GM19240 (cell line): Measurements from ENCODE around the gene DRC7.
"Not testable (repeated sequence)": the region's sequence is repeated elsewhere in the genome, so short reads cannot be mapped to it uniquely, and the experiment has no call there.

ENCODE experiments used
- DNase-seq: peaks from one replicate; pipeline ENCODE4 v3.0.0; 2011; ENCODE audit warnings: low spot score; ENCODE audit not compliant: insufficient read length

The DRC7 gene

GRCh38 chr16:57658878-57659674 lies 35.5 kb upstream of the DRC7 start:
- DNase-seq, result no peak

- DNase-seq, result no peak
Measured at GRCh38 chr16:57660715-57661463, 33.7 kb upstream of the DRC7 start.

DNA sequence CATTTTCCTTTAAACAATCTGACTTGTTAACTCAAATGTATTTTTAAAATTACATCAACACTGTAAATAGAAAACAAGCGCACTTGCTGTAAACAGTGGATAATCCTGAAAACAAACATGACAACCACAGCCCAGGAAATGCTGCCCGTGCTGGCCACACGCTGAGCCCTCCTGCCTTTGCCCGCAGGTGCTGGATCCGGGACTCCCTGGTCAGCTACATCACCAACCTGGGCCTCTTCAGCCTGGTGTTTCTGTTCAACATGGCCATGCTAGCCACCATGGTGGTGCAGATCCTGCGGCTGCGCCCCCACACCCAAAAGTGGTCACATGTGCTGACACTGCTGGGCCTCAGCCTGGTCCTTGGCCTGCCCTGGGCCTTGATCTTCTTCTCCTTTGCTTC lies 33.1 kb upstream of the DRC7 start:
- no peak for DNase-seq

- no peak for DNase-seq
Measured at GRCh38 chr16:57661936-57662906, 32.4 kb upstream of the DRC7 start.

DNA sequence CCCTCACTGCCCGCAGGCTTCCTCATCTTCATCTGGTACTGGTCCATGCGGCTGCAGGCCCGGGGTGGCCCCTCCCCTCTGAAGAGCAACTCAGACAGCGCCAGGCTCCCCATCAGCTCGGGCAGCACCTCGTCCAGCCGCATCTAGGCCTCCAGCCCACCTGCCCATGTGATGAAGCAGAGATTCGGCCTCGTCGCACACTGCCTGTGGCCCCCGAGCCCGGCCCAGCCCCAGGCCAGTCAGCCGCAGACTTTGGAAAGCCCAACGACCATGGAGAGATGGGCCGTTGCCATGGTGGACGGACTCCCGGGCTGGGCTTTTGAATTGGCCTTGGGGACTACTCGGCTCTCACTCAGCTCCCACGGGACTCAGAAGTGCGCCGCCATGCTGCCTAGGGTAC lies 31.2 kb upstream of the DRC7 start:
- no peak for DNase-seq

- DNase-seq, result no peak
Measured at GRCh38 chr16:57663917-57664661, 30.5 kb upstream of the DRC7 start.

GRCh38 chr16:57664662-57665025 lies 30.0 kb upstream of the DRC7 start:
- DNase-seq, result no peak

- no peak for DNase-seq
Measured at GRCh38 chr16:57665541-57665940, 29.1 kb upstream of the DRC7 start.

GRCh38 chr16:57666353-57667047 lies 28.1 kb upstream of the DRC7 start:
- DNase-seq, result no peak

DNA sequence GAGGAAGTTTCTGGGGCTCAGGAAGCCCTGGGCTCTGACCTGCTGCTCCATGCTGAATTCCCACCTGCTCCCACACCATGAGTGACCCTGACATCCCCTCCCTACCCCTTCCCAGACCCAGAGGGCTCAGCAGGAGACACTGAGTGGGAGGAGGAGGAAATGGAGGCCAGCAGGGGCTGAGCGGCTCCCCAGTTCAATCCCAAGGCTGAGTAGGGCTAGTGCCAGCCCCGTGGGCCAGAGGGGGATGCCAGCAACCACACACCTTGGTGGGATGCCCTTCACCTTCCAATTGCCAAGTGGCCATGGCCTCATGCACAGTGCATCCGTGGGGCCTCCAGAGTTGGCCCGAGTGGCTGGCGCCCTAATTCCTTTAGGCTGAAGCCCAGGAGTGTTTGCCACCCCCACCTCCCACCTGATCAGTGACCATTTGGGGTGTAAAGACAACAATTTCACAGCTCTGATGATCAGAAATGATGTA lies 27.5 kb upstream of the DRC7 start:
- DNase-seq, result no peak

GRCh38 chr16:57667526-57668262 lies 26.9 kb upstream of the DRC7 start:
- DNase-seq, result no peak

DNA sequence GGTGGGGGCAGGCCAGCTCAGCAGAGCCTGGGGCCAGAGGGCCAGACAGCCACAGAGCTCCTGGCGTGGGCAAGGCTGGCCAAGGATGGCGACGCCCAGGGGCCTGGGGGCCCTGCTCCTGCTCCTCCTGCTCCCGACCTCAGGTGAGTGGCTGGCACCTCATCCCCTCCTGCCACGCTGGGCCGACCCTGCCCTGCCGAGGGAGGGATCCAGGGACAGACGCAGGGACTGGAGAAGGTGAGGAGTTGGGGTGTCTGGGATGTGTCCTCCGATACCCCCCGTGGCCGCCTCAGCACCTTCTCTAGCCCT lies 26.4 kb upstream of the DRC7 start, which contains the start of gene ADGRG3:
TSS of gene ADGRG3 (plus strand) at position 44 of the 309 bp plus-strand sequence. CDS start at position 86, 42 bp downstream.
- DNase-seq, result no peak

DNA sequence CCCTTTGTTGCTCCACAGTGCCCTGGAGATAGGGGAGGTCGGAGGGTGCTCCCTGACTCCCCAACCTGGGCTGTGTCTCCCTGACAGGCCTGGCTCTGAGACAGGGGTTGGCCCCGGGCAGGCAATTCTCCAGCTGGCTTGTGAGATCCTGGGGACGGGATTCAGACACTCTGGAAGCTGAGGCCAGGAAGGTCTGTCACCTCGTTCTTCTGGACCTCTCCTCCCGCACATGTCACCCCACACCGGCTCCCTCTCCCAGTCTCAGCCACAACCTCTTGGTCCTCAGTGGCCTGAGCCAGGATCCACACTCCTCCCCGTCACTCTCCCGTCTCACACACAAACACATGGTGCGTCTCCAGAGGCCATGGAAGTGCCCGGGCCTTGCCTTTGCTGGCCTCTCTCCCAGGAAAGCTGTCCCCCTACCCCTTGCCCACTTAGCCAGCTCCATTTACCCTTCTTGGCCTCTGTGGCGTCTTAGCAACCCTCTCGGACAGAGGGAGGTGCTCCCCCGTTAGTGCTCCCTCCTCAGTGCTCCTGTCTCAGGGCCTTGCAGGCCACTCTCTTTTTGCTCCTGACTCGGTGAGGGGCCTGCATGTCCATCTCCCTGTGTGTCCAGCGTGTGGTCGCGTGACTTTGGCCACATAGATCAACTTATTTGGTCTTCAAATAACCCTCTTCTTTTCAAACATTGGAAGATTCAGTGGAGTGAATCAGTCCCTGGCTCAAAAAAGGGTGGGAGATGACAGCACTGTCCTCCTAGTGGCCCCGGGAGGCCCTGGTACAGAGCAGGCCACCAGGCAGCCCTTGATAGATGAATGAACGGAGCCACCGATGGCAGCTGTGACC lies 25.8 kb upstream of the DRC7 start:
- no peak for DNase-seq

- DNase-seq, result no peak
Measured at GRCh38 chr16:57669476-57670162, 25.0 kb upstream of the DRC7 start.

DNA sequence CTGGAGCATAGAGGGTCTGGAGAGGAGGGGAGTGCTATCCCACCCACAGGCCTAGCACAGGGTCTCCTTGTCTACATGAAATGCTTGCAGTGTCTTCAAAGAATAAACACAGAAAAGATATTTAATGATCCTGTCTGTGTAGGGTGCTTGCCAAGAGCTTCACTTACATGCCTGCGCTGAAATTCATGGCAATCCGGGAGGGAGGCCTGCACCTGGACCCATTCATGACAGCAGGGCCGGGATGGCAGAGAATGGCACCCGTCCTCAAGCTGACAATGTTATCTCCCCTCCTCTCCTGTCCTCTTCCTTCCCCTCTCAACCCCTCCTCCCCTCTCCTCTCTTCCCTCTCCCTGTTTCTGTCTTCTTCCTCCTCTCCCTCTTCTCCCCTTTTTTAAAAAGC lies 24.4 kb upstream of the DRC7 start:
- no peak for DNase-seq

- DNase-seq, result not testable (repeated sequence)
Measured at GRCh38 chr16:57671451-57671850, 23.2 kb upstream of the DRC7 start.

- no peak for DNase-seq
Measured at GRCh38 chr16:57672416-57672815, 22.2 kb upstream of the DRC7 start.

DNA sequence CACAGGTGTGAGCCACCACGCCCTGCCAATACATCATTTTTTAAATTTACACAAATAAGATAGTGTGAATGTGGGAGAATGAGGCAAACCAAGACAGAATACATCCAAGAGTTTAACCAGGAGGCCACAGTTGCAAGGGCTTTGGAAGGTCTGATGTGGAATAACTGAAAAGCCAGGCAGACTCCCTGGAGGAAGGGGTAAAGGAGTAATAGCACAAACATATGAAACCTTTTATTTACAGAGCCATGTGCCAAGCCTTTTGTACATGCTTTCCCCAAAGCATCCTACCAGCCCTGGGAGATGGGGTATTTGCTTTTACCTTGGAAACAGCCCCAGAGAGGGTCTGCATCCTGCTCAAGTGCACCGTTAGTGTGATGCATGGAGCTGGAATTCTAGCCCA lies 21.8 kb upstream of the DRC7 start:
- no peak for DNase-seq
